Skin epidermis (tissue), 12 donors: ENCODE results near the gene ITSN2.

ENCODE experiments used
- H3K27ac ChIP-seq, 21 experiments: fragments of 200-600 bp; sonication (generic) in 11 of 21; one replicate each; pipeline ENCODE4 v1.5.0; 2020; ENCODE audit warnings: mild to moderate bottlenecking in 3 of 21, inconsistent platforms in 2 of 21, moderate library complexity in 2 of 21
- H3K4me3 ChIP-seq, 7 experiments: fragments of 200-600 bp; sonication (generic) in 2 of 7; one replicate each; pipeline ENCODE4 v1.5.0; 2020; ENCODE audit warnings: inconsistent platforms in 2 of 7, mild to moderate bottlenecking in 2 of 7, moderate library complexity in 1 of 7

ITSN2 gene

GRCh38 chr2:24160761-24161160 is 199.6 kb downstream of the ITSN2 start:
- no peak overlapping the region for H3K4me3 ChIP-seq
- H3K27ac ChIP-seq = no peak overlapping the region

GRCh38 chr2:24159708-24160107 is 200.6 kb downstream of the ITSN2 start:
- Histone ChIP-seq H3K27ac (no peak overlapping the region), H3K4me3 (no peak overlapping the region)

- H3K27ac ChIP-seq = no peak overlapping the region
- H3K4me3 ChIP-seq = no peak overlapping the region
Measured at GRCh38 chr2:24158131-24158530, 202.2 kb downstream of the ITSN2 start.

GRCh38 chr2:24153478-24153877 is 206.9 kb downstream of the ITSN2 start:
- no peak overlapping the region for H3K4me3 ChIP-seq
- no peak overlapping the region for H3K27ac ChIP-seq
